Measurements from ENCODE around the gene CD99.

DNA sequence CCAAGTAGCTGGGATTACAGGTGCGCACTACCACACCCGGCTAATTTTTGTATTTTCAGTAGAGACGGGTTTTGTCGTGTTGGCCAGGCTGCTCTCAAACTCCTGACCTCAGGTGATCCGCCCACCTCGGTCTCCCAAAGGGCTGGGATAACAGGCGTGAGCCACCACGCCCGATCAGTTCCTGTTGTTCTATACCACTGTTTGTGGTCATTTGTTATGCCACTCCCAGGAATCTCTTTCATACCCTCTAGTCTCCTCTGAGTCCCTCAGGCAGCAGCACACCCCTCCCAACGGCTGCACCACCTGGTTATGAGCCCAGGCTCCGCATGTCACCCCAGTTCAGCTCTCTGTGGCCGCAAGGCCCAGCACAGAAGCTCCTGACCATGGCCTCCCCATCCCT is 17.5 kb upstream of the CD99 start:
- no peak for TF ChIP-seq EZH2phosphoT487 (IDR thresholded peaks at IDR 0.05; ENCODE audit: low read depth)
- TF ChIP-seq, protein P1, sequence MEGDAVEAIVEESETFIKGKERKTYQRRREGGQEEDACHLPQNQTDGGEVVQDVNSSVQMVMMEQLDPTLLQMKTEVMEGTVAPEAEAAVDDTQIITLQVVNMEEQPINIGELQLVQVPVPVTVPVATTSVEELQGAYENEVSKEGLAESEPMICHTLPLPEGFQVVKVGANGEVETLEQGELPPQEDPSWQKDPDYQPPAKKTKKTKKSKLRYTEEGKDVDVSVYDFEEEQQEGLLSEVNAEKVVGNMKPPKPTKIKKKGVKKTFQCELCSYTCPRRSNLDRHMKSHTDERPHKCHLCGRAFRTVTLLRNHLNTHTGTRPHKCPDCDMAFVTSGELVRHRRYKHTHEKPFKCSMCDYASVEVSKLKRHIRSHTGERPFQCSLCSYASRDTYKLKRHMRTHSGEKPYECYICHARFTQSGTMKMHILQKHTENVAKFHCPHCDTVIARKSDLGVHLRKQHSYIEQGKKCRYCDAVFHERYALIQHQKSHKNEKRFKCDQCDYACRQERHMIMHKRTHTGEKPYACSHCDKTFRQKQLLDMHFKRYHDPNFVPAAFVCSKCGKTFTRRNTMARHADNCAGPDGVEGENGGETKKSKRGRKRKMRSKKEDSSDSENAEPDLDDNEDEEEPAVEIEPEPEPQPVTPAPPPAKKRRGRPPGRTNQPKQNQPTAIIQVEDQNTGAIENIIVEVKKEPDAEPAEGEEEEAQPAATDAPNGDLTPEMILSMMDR (IDR thresholded peaks at IDR 0.05; ENCODE audit: low read depth, low read length): no peak

Data from OCI-LY3 (cell line).